Glutamatergic neuron (in vitro differentiated cells): Measurements from ENCODE around the gene PRRX1. TPM values are rescaled to one million over a fixed set of nuclear protein-coding genes. Genes with fewer than 3 reads are reported as not detected.

Experiments used
- DNase-seq: peaks from one replicate; pipeline ENCODE4 v3.0.0; 2022
- H3K27ac Mint-ChIP-seq: one replicate; pipeline ENCODE4 v1.8.0; 2020; ENCODE audit warnings: mild to moderate bottlenecking, mixed read lengths, inconsistent platforms; ENCODE audit not compliant: unreplicated experiment
- H3K27me3 Mint-ChIP-seq: one replicate; pipeline ENCODE4 v1.8.0; 2020; ENCODE audit warnings: mild to moderate bottlenecking, moderate library complexity, mixed read lengths, inconsistent platforms; ENCODE audit not compliant: unreplicated experiment
- H3K36me3 Mint-ChIP-seq: one replicate; pipeline ENCODE4 v1.8.0; 2020; ENCODE audit warnings: mild to moderate bottlenecking, mixed read lengths, inconsistent platforms; ENCODE audit not compliant: unreplicated experiment
- H3K4me1 Mint-ChIP-seq: one replicate; pipeline ENCODE4 v1.8.0; 2020; ENCODE audit warnings: mild to moderate bottlenecking, low read depth, mixed read lengths, inconsistent platforms; ENCODE audit not compliant: unreplicated experiment
- H3K4me3 Mint-ChIP-seq: one replicate; pipeline ENCODE4 v1.8.0; 2020; ENCODE audit warnings: mild to moderate bottlenecking, mixed read lengths, inconsistent platforms; ENCODE audit not compliant: unreplicated experiment
- H3K9me3 Mint-ChIP-seq: one replicate; pipeline ENCODE4 v1.8.0; 2020; ENCODE audit warnings: mild to moderate bottlenecking, moderate library complexity, mixed read lengths, inconsistent platforms; ENCODE audit not compliant: unreplicated experiment
- total RNA-seq: library from RNA; stranded (reverse); fragmentation: NEBNext Ultra II Directional; extraction: Animal tissue kit (Norgen Biotek cat#: 25700); gene quantifications from one replicate; pipeline ENCODE4 v1.2.1, GENCODE V29; 2021; ENCODE audit not compliant: unreplicated experiment
- TF ChIP-seq, protein P1 (sequence below): fragments of 200-600 bp; sonication (generic); IDR thresholded peaks from one replicate; pipeline ENCODE4 v1.5.0; 2021; ENCODE audit not compliant: partially characterized antibody, unreplicated experiment

The PRRX1 gene
- total RNA-seq, 1 donor from 2014 or later: not detected

DNA sequence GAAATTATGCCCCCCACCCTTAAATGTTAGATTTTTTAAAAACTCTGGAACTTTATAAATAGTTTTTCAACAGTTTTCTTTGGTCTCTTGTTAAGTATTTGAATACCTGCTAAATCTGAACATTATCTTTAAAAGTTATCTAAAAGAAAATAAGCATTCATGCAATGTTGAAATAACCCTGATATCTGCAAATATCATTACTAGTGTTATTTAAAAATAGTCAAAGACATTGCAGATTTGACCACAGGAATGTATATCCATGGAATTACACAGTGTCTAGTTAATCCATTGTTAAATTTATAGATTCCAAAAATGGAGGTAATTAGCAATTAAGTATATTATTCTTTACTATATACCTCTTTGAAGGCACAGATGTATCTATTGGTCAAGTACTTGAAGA lies 42.0 kb downstream of the PRRX1 start:
- Mint-ChIP-seq H3K27me3 (no peaks in the 10 kb centered on the region), H3K36me3 (no peaks in the 10 kb centered on the region), H3K27ac (no peak overlapping the region), H3K4me1 (no peaks in the 10 kb centered on the region), H3K9me3 (no peaks in the 10 kb centered on the region), H3K4me3 (no peak overlapping the region)
- no peak for DNase-seq
- TF ChIP-seq, protein P1, sequence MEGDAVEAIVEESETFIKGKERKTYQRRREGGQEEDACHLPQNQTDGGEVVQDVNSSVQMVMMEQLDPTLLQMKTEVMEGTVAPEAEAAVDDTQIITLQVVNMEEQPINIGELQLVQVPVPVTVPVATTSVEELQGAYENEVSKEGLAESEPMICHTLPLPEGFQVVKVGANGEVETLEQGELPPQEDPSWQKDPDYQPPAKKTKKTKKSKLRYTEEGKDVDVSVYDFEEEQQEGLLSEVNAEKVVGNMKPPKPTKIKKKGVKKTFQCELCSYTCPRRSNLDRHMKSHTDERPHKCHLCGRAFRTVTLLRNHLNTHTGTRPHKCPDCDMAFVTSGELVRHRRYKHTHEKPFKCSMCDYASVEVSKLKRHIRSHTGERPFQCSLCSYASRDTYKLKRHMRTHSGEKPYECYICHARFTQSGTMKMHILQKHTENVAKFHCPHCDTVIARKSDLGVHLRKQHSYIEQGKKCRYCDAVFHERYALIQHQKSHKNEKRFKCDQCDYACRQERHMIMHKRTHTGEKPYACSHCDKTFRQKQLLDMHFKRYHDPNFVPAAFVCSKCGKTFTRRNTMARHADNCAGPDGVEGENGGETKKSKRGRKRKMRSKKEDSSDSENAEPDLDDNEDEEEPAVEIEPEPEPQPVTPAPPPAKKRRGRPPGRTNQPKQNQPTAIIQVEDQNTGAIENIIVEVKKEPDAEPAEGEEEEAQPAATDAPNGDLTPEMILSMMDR: no peak

DNA sequence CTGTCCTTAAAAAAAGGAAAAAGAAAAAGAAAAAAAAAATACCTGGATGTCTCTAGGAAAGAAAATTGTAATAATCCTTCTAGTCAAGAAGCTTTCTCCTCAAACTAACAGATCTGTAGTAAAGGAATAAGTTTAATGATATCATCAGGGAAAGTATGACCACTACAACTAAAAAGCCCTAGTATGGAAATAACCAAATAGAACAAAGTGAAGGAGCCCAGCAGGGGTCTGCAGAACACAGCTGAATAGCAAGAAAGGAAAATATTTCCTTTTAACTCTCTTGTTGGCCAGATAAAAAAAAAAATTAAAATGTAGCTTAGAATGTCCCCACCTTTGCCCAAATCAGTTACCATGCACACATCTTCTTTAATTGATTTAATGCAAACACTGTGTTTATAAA lies 43.2 kb downstream of the PRRX1 start:
- TF ChIP-seq, protein P1: no peak
- no peak for DNase-seq
- H3K4me3 Mint-ChIP-seq: no peak overlapping the region
- H3K4me1 Mint-ChIP-seq: no peaks in the 10 kb centered on the region
- no peak overlapping the region for H3K27ac Mint-ChIP-seq
- no peaks in the 10 kb centered on the region for H3K27me3 Mint-ChIP-seq
- no peaks in the 10 kb centered on the region for H3K36me3 Mint-ChIP-seq
- no peaks in the 10 kb centered on the region for H3K9me3 Mint-ChIP-seq

DNA sequence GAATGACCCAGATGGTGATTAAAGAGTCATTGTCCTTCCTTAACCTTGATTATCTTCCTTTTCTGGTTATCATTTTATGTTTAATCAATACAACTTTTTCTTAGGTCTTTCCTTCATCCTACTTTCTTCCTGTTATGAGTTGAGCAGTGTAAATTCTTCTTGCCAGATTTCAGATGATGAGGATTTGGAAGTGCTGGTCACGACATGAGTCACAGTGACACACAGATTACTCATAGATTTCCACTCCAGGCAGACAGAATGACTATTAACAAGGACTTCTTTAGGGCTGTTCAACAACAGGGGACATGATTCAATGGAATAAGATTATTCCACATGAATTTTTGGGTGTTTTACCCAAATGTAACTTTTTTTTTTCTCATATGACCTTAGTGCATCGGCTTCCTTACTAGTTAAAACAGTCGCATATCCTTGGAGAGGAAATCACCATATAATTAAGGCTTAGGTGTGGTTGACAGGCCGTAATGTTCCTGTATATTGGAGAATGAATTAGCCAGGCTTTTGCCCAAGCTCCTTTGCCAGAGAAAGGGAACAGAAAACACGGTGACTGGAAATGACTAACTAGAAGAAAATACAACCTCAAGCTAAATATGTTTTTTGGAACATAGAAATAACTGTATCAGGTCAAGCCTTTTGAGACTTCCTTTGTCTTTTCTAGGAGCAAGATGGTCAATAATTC lies 44.2 kb downstream of the PRRX1 start:
- no peaks in the 10 kb centered on the region for H3K36me3 Mint-ChIP-seq
- no peaks in the 10 kb centered on the region for H3K4me1 Mint-ChIP-seq
- no peak overlapping the region for H3K4me3 Mint-ChIP-seq
- no peak overlapping the region for H3K27ac Mint-ChIP-seq
- TF ChIP-seq, protein P1: no peak
- no peaks in the 10 kb centered on the region for H3K9me3 Mint-ChIP-seq
- DNase-seq: no peak
- no peaks in the 10 kb centered on the region for H3K27me3 Mint-ChIP-seq

DNA sequence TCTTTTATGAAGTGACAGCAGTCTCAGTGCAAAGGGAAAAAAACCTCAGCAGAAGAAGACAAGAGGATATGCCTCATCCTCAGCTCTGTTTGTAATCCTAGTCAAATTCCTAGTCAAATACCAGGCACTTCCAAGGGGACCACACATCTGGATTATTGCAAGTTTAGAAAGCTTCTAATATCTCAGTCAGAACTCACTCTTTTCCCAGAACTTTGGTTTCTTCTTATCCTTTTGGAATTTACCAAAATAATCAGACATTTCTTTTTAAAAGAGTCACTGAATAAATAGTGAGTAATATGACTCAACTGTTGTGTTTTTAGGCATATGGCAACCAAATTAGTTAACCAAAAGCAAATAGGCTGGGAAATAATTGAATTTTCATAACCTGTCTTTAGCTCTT lies 47.8 kb downstream of the PRRX1 start:
- Mint-ChIP-seq H3K9me3 (no peaks in the 10 kb centered on the region), H3K4me1 (no peaks in the 10 kb centered on the region), H3K27ac (no peak overlapping the region), H3K27me3 (no peaks in the 10 kb centered on the region), H3K4me3 (no peak overlapping the region), H3K36me3 (no peaks in the 10 kb centered on the region)
- DNase-seq: no peak
- TF ChIP-seq, protein P1: no peak

DNA sequence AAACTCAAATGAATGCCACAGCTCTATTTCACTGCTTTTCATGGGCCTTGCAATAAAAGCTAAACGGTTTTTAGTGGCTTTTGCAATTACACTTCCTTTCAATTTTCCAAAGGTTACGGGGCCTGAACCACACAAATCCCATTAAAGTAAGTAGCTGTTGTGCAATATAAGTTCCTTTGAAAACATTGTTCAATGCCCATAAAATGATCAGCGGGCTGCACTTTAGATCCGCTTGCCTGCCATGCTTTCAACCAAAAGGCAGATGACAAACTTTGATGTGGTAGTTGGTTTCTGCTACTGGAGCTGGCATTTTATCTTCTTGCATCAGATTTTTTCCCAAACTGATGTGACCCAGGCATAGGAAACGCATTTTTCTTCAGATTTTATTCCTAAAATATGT lies 50.2 kb downstream of the PRRX1 start:
- Mint-ChIP-seq H3K4me3 (no peak overlapping the region), H3K27ac (no peak overlapping the region), H3K36me3 (no peaks in the 10 kb centered on the region), H3K4me1 (no peaks in the 10 kb centered on the region), H3K9me3 (no peaks in the 10 kb centered on the region), H3K27me3 (no peaks in the 10 kb centered on the region)
- no peak for DNase-seq
- TF ChIP-seq, protein P1: no peak
